Keratinocyte (primary cell): ENCODE results near the gene ZNF732. TPM values are rescaled to one million over a fixed set of nuclear protein-coding genes. Genes with fewer than 3 reads are reported as not detected.
"Not testable (repeated sequence)": the region's sequence is repeated elsewhere in the genome, so short reads cannot be mapped to it uniquely, and the experiment has no call there.

Experiments
- DNase-seq: peaks from one replicate; pipeline ENCODE4 v3.0.0-alpha.2; 2011; ENCODE audit warnings: low read depth, missing footprints, low spot score
- FAIRE-seq: peaks from 2 replicates; lab custom pipeline; 2011; peaks lifted over from hg19 to GRCh38; lab: Jason Lieb, UNC
- H2AFZ ChIP-seq: 2 replicates; pipeline ENCODE4 v1.6.0; 2012; ENCODE audit warnings: low read length, control low read depth, inconsistent platforms; ENCODE audit not compliant: control insufficient read depth
- H3K27ac ChIP-seq: 2 replicates; pipeline ENCODE4 v1.5.1; 2011; ENCODE audit warnings: low read length; ENCODE audit not compliant: control insufficient read depth, insufficient read depth
- H3K27me3 ChIP-seq: 3 replicates; pipeline ENCODE4 v1.6.0; 2011; ENCODE audit warnings: low read length; ENCODE audit not compliant: control insufficient read depth, insufficient read depth; ENCODE audit errors: extremely low read depth
- H3K36me3 ChIP-seq, 2 experiments: 2 replicates in 1 of 2; 3 replicates in 1 of 2; pipeline ENCODE4 v1.5.1; 2011; ENCODE audit warnings: low read length in 2 of 2, mild to moderate bottlenecking in 1 of 2; ENCODE audit not compliant: control insufficient read depth in 2 of 2, insufficient read depth in 2 of 2; ENCODE audit errors: extremely low read depth in 1 of 2
- H3K4me1 ChIP-seq: 3 replicates; pipeline ENCODE4 v1.5.1; 2011; ENCODE audit warnings: low read length; ENCODE audit not compliant: control insufficient read depth, insufficient read depth; ENCODE audit errors: extremely low read depth
- H3K4me2 ChIP-seq: 3 replicates; pipeline ENCODE4 v1.6.0; 2011; ENCODE audit warnings: low read depth, low read length; ENCODE audit not compliant: control insufficient read depth, insufficient read depth; ENCODE audit errors: extremely low read depth
- H3K4me3 ChIP-seq, 3 experiments: fragments of 200-600 bp in 1 of 3; sonication (generic) in 1 of 3; 2 replicates in 2 of 3; 3 replicates in 1 of 3; pipeline ENCODE4 v1.5.1; 2011 to 2016; ENCODE audit warnings: low read length in 3 of 3, mild to moderate bottlenecking in 3 of 3, control low read depth in 2 of 3, inconsistent platforms in 1 of 3, low read depth in 1 of 3, mixed read lengths in 1 of 3, mixed run types in 1 of 3, moderate library complexity in 1 of 3; ENCODE audit not compliant: control insufficient read depth in 2 of 3, insufficient read depth in 2 of 3; ENCODE audit errors: extremely low read depth in 1 of 3
- H3K79me2 ChIP-seq: 2 replicates; pipeline ENCODE4 v1.6.0; 2012; ENCODE audit warnings: low read length; ENCODE audit not compliant: control insufficient read depth, insufficient read depth
- H3K9ac ChIP-seq: 3 replicates; pipeline ENCODE4 v1.6.0; 2011; ENCODE audit warnings: low read length; ENCODE audit not compliant: control insufficient read depth, insufficient read depth; ENCODE audit errors: extremely low read depth
- H3K9me1 ChIP-seq: 3 replicates; pipeline ENCODE4 v1.6.0; 2011; ENCODE audit warnings: low read length; ENCODE audit not compliant: control insufficient read depth, insufficient read depth; ENCODE audit errors: extremely low read depth
- H3K9me3 ChIP-seq: 2 replicates; pipeline ENCODE4 v1.5.1; 2012; ENCODE audit warnings: low read depth, low read length; ENCODE audit not compliant: control insufficient read depth
- H4K20me1 ChIP-seq: 3 replicates; pipeline ENCODE4 v1.6.0; 2011; ENCODE audit warnings: low read length; ENCODE audit not compliant: control insufficient read depth, insufficient read depth; ENCODE audit errors: extremely low read depth
- CTCF ChIP-seq, 3 experiments: IDR thresholded peaks in 1 of 3; conservative IDR thresholded peaks in 1 of 3; optimal IDR thresholded peaks in 1 of 3; 2 replicates in 2 of 3; 3 replicates in 1 of 3; pipeline versions ENCODE3 to v1.5.1; 2011; ENCODE audit warnings: low read length in 3 of 3, mild to moderate bottlenecking in 3 of 3, moderate library complexity in 2 of 3, control low read depth in 1 of 3, inconsistent platforms in 1 of 3; ENCODE audit not compliant: insufficient read depth in 2 of 3; ENCODE audit errors: extremely low read depth in 1 of 3
- EZH2 ChIP-seq: IDR thresholded peaks from one replicate; pipeline ENCODE4 v1.6.1; 2012; ENCODE audit warnings: inconsistent platforms, mild to moderate bottlenecking, low read length, moderate library complexity
- dilution Hi-C: fragments of 300-500 bp; cut with MboI; formaldehyde crosslinking; loops from one replicate; pipeline ENCODE4 v1.7.0; 2020; ENCODE audit warnings: low sequenced_read_pairs; ENCODE audit not compliant: extremely low pct_ligation_motif_present
- polyA plus RNA-seq, 5 experiments: library from polyadenylated mRNA; depleted of rRNA in 3 of 5; stranded (reverse) in 3 of 5; stranded (forward) in 1 of 5; unstranded in 1 of 5; fragments of >200 nt; gene quantifications; 1 replicate in 1 of 5; 2 replicates in 3 of 5; 3 replicates in 1 of 5; pipeline versions ENCODE4 v1.2.1 to v1.2.3, GENCODE V29; 2011 to 2012; ENCODE audit warnings: missing spikeins in 2 of 5, low read depth in 1 of 5, low replicate concordance in 1 of 5

ZNF732 gene
- polyA plus RNA-seq, 1 donor (not counting 4 experiments of a cell fraction or from before 2014, with no cell fraction given), result 1.2 TPM

GRCh38 chr4:242121-242848 lies 63.0 kb downstream of the ZNF732 start:
- Histone ChIP-seq H3K4me3 (peak overlapping the region in 2 of 3 experiments; percentile 3 to 56), H3K27ac (no peak overlapping the region), H3K9me3 (peaks cover 3% of the 10 kb centered on the region), H3K9ac (no peak overlapping the region), H3K4me1 (no peaks in the 10 kb centered on the region), H3K79me2 (no peaks in the 10 kb centered on the region), H3K36me3 (no peaks in the 10 kb centered on the region), H2AFZ (peak overlapping the region; percentile 74), H3K9me1 (no peaks in the 10 kb centered on the region), H3K4me2 (peak overlapping the region; percentile 54), H4K20me1 (no peaks in the 10 kb centered on the region), H3K27me3 (no peaks in the 10 kb centered on the region)
- dilution Hi-C loops, result no loop called here
- DNase-seq (no peak), FAIRE-seq (peak; percentile 46)
- no peak for TF ChIP-seq EZH2
- TF ChIP-seq CTCF (optimal IDR thresholded peaks at IDR 0.05 in 1 of 3, IDR thresholded peaks at IDR 0.05 in 1 of 3, conservative IDR thresholded peaks at IDR 0.05 in 1 of 3; ENCODE audit: extremely low read depth in 1 of 3, insufficient read depth in 2 of 3, low read length in 3 of 3), result peak; percentile 50 to 62 (median 53)

- H4K20me1 ChIP-seq, H3K27me3 ChIP-seq, FAIRE-seq, H3K9me3 ChIP-seq, H3K9ac ChIP-seq, H3K9me1 ChIP-seq, H2AFZ ChIP-seq, H3K4me3 ChIP-seq, H3K27ac ChIP-seq, H3K4me2 ChIP-seq, H3K36me3 ChIP-seq, DNase-seq, H3K79me2 ChIP-seq, H3K4me1 ChIP-seq, dilution Hi-C loops: not testable (repeated sequence)
These were observed 63.9 kb downstream of the ZNF732 start for GRCh38 chr4:241411-241810.

GRCh38 chr4:236028-236427 lies 69.2 kb downstream of the ZNF732 start:
- no peaks in the 10 kb centered on the region for H3K4me1 ChIP-seq
- no peaks in the 10 kb centered on the region for H3K9me1 ChIP-seq
- no peak overlapping the region for H3K4me3 ChIP-seq
- H3K9me3 ChIP-seq, result no peaks in the 10 kb centered on the region
- H2AFZ ChIP-seq, result no peak overlapping the region
- dilution Hi-C loops, result no loop called here
- H3K9ac ChIP-seq, result no peak overlapping the region
- H3K27ac ChIP-seq, result no peak overlapping the region
- TF ChIP-seq CTCF (optimal IDR thresholded peaks at IDR 0.05 in 1 of 3, IDR thresholded peaks at IDR 0.05 in 1 of 3, conservative IDR thresholded peaks at IDR 0.05 in 1 of 3; ENCODE audit: extremely low read depth in 1 of 3, insufficient read depth in 2 of 3, low read length in 3 of 3), result no peak
- TF ChIP-seq EZH2, result no peak
- no peak for DNase-seq
- no peaks in the 10 kb centered on the region for H3K27me3 ChIP-seq
- no peaks in the 10 kb centered on the region for H3K79me2 ChIP-seq
- H4K20me1 ChIP-seq, result no peaks in the 10 kb centered on the region
- FAIRE-seq, result no peak
- no peaks in the 10 kb centered on the region for H3K36me3 ChIP-seq
- H3K4me2 ChIP-seq, result no peak overlapping the region
